Fibroblast of skin of abdomen (primary cell): ENCODE data around the gene SULT1B1.

Experiments used
- DNase-seq: peaks from one replicate; pipeline ENCODE4 v3.0.0-alpha.2; 2013

The SULT1B1 gene

GRCh38 chr4:69749771-69750170, 10.6 kb downstream of the SULT1B1 start:
- DNase-seq, result peak; percentile 65

- DNase-seq, result peak; percentile 25
Observed at GRCh38 chr4:69748173-69748572, 12.2 kb downstream of the SULT1B1 start.

DNA sequence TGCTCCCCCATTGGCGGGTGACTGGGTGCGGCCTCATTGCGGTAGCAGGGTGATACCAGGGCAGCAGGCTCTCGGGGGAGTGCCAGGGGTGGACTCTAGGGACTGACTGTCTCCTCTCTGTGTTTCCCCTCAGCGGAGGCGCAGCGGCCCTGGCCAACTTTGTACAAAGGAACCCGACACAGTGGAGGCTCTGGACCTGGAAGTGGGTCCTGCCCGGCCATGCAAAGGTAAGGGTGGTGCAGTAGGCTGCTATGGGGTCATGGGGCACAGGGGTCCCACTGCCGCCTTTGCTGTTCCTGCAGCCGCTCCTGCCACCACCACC, 16.3 kb downstream of the SULT1B1 start:
- no peak for DNase-seq

DNA sequence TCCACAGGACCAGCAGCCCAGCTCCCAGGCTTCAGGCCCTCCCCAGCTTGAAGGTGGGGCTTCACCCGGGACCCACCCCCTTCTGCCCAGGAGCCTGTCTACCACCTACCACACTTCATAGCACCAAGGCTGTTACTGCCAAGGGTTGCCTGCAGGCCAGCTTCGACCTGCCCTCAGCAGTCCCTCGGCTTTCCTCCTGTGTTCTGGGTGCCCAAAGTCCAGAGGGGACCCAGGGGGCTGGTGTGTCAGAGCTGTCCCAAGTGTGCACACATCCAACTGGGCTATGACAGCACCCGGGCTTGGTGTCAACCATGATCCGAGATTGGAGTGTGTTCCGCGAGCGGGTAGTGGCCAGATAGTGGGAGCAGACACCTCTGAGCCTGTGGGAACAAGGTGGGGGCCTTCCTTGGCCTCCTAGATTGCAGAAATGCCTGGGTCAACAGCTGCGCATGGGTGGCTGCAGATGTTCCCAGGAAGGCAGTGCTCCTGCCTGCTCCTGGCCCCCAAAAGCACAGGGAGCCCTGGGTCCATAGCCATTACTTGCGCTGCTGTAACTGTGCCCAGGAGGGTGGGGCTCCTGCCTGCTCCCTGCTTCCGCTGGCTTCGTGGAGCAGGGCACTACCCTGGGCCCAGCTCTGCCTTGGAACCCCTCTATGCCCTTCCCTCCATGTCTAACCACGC, 16.8 kb downstream of the SULT1B1 start:
- DNase-seq, result no peak

- DNase-seq, result no peak
Observed at GRCh38 chr4:69742596-69742995, 17.8 kb downstream of the SULT1B1 start.

- no peak for DNase-seq
Observed at GRCh38 chr4:69738872-69739271, 21.5 kb downstream of the SULT1B1 start.

GRCh38 chr4:69735119-69735518, 25.3 kb downstream of the SULT1B1 start:
- no peak for DNase-seq

- peak; percentile 74 for DNase-seq
Observed at GRCh38 chr4:69731847-69732246, 28.6 kb downstream of the SULT1B1 start.

DNA sequence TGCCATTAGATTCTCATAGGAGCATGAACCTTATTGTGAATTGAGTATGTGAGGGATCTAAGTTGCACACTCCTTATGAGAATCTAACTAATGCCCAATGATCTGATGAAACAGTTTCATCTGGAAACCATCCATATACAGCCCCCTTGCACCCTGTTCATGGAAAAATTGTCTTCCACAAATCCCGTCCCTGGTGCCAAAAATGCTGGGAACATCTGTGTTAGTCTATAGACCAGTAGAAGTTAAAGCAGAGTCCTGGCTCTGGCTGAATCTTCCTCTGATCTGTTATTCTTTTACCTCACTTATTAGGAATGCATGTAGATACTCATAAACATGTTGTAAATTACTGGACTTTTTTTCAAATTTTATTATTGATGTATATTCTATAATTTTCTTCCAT, 29.2 kb downstream of the SULT1B1 start:
- peak; percentile 75 for DNase-seq

DNA sequence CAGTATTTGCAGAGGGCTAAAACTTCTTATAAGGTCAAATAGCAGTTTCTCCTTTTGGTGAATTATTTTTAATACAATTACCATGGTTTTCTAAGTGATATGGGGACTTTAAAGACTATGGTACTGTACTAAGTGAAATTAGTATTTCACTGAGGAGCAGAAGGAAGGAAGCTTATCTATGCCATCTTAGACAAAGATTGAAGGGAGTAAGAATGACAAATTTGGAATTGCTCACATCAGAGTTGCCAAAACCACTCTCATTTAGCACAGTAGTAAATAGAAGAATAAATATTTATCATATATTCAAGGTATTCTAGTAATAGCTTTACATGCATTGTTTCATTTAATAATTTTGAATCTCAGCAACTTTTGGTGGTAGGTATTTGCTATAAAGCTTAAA, 30.4 kb downstream of the SULT1B1 start:
- no peak for DNase-seq

GRCh38 chr4:69727926-69728325, 32.5 kb downstream of the SULT1B1 start:
- peak; percentile 20 for DNase-seq

- no peak for DNase-seq
Observed at GRCh38 chr4:69727426-69727825, 33.0 kb downstream of the SULT1B1 start.

- no peak for DNase-seq
Observed at GRCh38 chr4:69726971-69727370, 33.4 kb downstream of the SULT1B1 start.

- peak; percentile 28 for DNase-seq
Observed at GRCh38 chr4:69718396-69719271, 41.8 kb downstream of the SULT1B1 start.

DNA sequence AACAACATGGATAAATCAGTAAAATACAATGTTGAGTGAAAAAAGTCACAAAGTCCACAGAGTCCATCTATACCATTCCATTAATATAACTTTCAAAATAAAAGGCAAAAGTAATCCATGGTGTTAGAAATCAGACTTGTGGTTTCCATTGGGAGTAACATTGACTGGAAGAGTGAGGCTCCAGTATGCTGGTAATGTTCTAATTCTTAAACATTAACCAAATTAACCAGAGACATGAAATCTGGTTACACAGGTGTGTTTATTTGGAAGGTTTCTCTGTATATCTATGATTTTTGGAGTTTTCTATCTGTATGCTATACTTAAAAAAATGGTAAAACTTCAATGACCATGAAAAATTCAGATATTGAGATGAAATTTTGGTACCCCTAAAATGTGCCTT, 42.6 kb downstream of the SULT1B1 start:
- no peak for DNase-seq

DNA sequence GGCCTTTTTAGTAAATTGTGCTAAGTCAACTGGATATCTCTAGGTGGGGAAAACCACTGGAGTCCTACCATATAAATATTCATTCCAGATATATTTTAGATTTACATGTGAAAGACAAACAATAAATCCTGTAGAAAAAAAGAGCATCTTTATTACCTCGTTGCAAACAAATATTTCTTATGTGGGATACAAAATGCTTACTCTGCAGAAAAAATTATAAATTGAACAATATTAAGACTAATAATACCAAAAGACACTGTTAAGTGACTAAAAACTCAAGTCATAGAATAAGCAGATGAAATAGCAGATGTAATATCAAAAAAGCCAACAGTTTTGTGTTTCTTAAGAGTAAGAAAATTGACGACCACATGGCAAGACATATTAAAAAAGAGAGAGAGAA, 43.8 kb downstream of the SULT1B1 start:
- no peak for DNase-seq

DNA sequence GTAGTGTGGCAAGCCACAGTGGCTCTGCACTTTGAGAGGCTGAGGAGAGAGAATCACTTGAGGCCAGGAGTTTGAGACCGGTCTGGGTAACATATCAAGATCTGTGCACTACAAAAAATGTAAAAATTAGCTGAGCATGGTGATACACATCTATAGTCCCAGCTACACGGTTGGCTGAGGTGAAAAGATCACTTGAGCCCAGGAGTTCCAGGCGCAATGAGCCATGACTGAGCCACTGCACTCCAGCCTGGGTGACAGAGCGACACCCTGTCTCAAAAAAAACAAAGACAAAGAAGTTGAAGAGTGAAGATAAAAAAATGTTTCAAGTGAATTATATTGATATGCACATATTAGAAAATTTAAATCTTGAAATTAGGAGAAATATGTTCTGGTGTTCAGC, 46.3 kb downstream of the SULT1B1 start:
- DNase-seq, result no peak

GRCh38 chr4:69713593-69713992, 46.8 kb downstream of the SULT1B1 start:
- peak; percentile 48 for DNase-seq

GRCh38 chr4:69710580-69710979, 49.8 kb downstream of the SULT1B1 start:
- no peak for DNase-seq

DNA sequence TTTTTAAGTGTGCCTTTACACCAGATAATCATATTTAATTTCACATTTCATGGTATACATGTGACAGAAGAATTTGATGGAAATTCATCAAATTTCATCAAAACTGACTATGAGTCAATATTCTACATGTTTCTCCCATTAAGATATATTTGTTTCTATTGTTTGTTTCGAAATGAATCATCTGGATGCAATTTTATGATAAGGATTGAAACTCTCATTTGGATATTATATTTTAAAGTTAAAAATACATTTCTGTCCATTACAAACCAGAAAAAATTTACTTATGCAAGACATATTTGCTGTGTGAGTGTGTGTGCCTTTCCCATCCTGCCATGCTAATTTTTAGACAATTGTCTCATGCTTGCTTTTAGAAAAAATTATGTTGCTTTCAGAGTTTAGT, 52.2 kb downstream of the SULT1B1 start:
- peak; percentile 22 for DNase-seq

DNA sequence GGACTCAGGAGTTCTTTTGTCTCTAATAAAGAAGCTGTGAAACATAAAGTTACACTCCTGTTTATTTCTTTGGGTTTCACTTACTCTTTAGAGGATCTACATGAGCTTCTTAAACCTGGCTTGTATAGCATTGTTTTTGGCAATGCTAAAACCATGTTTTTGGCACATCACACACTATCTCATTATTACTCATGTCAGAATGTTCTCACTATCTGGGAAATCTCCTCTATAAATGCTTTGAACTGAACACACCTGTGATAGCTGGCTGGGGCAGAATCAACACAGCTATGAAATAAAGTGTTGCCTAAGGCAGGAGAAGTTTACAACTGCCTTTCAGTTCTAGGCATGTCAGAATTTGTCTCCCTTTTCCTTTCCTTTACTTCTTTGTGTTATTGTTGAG, 52.6 kb downstream of the SULT1B1 start:
- DNase-seq, result no peak

- DNase-seq, result no peak
Observed at GRCh38 chr4:69702201-69702600, 58.2 kb downstream of the SULT1B1 start.

GRCh38 chr4:69701696-69702095, 58.7 kb downstream of the SULT1B1 start:
- no peak for DNase-seq

- no peak for DNase-seq
Observed at GRCh38 chr4:69697536-69698242, 62.7 kb downstream of the SULT1B1 start.
